ENCODE results near the gene NOL3. TPM values are rescaled to one million over a fixed set of nuclear protein-coding genes. Genes with fewer than 3 reads are reported as not detected.

NOL3 gene
- total RNA-seq, 1 donor from 2014 or later, result 40.4 TPM

DNA sequence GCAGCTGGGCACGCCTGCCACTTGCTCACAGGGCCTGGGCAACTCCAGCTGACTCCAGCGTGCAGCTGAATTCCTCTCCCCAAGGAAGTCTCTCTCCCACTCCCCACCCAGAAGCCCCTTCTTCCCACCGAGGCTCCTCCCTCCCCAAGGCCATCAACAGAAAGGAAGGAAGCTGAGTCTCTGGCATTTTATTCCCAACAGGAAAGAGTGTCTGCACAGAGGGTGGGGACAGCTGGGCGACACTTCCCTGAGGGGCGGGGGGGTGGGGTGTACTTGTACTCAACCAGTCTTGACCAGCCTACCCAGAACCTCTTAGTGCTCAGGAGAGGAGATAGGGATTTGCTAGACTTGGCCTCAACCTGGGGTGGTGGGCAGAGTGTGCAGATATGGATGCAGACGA, 19.7 kb downstream of the NOL3 start, which contains the start of gene EXOC3L1:
TSS of gene EXOC3L1 (minus strand) at position 96 of the 400 bp plus-strand sequence. CDS start 460 bp downstream, outside the sequence.
- no peak for DNase-seq

DNA sequence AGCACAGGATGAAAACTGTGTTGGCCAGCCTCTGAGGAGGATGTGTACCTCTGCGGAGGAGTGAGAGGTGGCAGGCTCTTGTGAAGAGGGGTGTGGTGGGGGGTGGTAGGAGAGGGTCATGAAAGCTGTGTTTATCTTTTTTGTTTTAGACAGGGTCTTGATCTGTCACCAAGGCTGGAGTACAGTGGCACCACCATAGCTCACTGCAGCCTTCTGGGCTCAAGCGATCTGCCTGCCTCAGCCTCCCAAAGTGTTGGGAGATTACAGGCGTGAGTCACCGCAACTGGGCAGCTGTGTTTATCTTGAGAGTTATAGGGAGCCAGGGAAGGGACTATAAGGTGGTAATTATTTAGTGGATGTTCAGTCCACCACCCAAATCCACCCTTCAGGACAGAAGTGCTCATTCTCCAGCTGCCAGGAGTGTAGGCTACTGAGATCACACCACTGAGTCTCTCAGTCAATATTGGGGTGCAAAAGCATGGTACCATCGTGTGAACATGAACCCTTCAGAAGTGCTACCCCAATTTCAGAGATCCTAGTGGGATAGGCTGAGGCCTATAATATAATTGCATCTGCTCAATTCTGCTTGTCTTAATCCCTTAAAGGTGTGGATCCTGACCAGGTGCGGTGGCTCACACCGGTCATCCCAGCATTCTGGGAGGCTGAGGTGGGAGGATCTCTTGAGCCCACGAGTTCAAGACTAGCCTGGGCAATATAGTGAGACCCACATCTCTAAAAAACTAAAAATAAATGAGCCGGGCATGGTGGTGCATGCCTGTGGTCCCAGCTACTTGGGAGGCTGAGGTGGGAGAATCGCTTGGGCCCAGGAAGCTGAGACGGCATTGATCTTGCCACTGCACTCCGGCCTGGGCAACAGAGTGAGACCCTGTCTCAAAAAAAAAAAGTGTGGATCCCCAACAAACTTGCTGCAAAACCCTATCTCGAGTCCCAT, 20.4 kb downstream of the NOL3 start:
- no peak for DNase-seq

DNA sequence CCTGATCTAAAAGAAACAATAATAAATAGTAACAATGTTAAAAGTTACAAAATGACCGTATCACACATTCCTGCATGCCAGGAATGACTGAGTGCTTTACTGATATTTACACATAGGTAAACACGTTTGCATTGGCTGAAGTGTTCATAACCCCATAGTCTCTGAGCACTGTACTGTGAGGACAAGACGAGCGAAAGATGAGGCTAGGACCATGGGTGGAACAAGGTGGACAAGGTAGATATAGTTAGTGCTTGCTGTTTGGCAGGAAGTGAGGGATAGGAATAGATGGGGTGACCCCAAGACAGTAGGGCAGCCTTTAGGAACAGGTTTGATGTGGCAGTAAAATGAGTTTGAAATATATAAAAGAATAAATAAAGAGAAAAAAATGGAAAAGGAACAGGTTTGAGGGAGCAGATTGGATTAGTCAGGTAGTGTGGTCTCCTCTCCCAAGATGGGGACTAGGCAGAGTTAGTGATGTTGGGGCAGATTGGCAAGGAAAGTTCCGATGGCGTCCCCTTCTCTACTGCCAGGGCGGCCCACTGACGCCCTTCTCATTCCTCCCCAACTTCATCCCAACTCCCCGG, 21.2 kb downstream of the NOL3 start:
- no peak for DNase-seq

DNA sequence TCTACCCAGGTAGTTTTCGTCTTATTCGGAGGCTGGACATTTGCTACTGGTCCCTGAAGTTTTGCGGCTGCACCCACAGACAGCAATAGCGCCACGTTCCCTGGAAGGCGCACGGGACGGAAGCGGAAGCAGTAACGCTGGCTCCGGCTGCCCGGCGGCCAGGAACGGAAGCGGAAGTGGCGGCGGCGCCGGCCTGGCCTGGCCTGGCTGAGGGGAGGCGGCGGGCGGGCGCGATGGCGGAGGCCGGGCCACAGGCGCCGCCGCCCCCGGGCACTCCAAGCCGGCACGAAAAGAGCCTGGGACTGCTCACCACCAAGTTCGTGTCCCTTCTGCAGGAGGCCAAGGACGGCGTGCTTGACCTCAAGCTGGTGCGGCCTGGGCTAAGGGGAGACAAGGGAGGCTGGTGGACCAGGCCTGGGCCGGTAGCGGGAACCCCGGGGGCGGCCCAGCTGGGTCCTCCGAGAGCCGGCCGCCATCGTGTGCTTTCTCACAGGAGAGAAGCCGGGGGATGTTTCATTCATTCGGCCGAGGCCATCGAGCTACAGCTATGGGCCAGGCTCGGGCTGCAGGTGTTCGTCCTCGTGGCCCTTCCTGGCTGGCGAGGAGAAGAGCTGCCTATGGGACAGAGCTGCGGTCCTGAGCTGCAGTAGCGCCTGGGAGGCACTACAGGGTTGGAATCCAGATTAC, 21.8 kb downstream of the NOL3 start, which contains the start of gene E2F4:
TSS of gene E2F4 (plus strand) at position 161 of the 687 bp plus-strand sequence. CDS start at position 234, 73 bp downstream.
- DNase-seq, result peak; percentile 95

DNA sequence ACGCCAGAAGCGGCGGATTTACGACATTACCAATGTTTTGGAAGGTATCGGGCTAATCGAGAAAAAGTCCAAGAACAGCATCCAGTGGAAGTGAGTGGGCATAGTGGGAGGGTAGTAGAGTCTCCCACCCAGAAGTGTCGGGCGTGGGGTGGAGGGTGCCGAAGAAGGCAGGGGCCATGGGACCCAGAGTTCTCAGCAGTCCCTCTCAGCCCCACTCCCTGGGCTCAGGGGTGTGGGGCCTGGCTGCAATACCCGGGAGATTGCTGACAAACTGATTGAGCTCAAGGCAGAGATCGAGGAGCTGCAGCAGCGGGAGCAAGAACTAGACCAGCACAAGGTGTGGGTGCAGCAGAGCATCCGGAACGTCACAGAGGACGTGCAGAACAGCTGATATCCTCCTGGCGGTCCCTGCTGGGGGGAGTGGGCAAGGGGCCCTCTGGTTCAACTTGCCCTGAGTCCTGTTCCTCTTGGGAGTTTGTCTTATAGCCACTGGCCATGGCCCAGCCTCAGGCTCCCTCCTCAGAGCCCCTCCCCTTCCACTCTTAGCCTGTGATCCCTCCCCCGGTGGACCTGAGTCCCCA, 22.5 kb downstream of the NOL3 start:
- DNase-seq, result no peak

DNA sequence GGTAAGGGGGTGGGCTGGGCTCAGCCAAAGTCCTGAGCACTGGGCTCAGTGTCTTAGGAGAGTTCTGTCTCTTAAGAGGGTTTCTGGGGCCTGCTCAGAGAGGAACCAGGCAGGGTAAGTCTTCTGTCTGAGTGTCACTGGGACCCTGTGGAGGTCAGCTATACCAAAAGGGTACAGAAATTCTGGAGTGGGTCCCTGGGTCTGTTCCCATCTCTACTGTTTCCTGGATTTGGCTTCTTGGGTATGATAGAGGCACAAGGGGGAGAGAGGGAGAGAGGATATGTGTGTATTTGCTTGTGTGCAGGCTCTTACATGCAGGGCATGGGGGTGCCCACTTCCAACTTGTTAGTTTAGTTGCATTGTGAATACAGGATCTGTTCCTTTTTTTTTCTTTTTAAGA, 23.2 kb downstream of the NOL3 start:
- no peak for DNase-seq

DNA sequence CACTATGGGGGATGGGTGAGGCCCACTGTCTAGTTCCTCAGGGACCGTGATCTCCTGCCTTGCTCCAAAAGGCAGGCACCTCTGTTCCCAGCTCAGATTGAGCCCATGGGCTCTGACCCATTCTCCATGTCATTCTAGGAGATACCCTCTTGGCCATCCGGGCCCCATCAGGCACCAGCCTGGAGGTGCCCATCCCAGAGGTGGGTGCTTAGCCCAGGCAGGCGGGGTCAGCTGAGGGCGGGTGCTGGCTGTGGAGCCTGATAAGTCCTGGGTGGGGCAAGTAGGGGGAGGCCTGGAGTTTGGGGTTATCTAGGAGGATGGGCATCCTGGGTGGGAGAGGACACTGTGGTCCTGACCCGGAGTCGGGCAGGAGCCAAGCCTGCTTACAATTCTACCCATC, 23.9 kb downstream of the NOL3 start:
- no peak for DNase-seq

DNA sequence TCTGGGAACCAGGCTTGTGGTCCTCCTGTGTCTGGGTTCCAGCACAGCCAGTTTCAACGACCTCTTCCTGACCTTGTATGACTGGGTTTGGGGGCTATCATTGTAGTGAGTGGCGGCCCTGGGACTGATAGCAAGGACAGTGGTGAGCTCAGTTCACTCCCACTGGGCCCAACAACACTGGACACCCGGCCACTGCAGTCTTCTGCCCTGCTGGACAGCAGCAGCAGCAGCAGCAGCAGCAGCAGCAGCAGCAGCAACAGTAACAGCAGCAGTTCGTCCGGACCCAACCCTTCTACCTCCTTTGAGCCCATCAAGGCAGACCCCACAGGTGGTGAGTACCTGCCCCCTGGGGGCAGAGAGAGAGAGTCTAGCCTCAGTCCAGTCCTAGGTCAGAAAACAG, 25.3 kb downstream of the NOL3 start:
- DNase-seq, result no peak

DNA sequence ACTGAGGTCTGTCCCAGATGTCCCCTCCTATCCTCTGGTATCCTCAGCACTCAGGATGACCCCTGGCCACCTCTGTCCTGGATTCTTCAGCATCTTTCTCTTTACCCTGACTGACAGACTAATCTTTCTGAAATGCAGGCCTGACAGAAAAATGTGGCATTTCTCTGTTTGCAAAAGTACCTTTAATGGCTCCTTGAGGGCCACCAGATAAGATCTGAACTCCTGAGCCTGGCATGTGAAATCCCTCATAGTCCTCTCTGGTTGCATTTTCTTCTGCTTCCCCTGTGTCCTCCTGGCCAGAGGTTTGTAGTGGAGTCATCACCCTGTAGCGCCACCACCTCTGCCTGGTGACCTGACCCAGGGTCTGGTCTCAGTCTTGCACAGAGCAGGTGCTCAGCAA, 26.5 kb downstream of the NOL3 start:
- no peak for DNase-seq

DNA sequence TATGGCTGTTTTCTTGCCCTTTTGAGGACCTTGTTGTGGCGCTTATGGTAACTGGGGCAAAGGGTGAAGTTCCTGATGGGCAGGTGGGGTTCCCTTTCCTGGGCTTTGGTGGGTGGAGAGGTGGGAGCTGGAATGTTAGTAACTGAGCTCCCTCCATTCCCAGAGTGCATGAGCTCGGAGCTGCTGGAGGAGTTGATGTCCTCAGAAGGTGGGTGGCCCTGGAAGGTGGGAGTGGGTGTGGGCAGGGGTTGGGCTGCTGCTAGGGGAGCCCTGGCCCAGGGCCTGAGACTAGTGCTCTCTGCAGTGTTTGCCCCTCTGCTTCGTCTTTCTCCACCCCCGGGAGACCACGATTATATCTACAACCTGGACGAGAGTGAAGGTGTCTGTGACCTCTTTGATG, 27.4 kb downstream of the NOL3 start:
- no peak for DNase-seq

DNA sequence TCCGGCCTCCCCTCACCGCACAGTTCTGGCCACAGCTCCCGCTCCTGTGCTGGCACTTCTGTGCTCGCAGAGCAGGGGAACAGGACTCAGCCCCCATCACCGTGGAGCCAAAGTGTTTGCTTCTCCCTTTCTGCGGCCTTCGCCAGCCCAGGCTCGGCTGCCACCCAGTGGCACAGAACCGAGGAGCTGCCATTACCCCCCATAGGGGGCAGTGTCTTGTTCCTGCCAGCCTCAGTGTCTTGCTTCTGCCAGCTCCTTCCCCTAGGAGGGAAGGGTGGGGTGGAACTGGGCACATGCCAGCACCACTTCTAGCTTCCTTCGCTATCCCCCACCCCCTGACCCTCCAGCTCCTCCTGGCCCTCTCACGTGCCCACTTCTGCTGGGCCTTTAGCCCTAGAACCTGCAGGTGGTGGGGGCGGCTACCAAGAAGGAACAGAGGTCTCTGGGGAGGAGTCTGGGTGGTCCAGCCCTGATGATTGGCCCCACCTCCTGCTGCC, 27.9 kb downstream of the NOL3 start:
- DNase-seq, result peak; percentile 41

DNA sequence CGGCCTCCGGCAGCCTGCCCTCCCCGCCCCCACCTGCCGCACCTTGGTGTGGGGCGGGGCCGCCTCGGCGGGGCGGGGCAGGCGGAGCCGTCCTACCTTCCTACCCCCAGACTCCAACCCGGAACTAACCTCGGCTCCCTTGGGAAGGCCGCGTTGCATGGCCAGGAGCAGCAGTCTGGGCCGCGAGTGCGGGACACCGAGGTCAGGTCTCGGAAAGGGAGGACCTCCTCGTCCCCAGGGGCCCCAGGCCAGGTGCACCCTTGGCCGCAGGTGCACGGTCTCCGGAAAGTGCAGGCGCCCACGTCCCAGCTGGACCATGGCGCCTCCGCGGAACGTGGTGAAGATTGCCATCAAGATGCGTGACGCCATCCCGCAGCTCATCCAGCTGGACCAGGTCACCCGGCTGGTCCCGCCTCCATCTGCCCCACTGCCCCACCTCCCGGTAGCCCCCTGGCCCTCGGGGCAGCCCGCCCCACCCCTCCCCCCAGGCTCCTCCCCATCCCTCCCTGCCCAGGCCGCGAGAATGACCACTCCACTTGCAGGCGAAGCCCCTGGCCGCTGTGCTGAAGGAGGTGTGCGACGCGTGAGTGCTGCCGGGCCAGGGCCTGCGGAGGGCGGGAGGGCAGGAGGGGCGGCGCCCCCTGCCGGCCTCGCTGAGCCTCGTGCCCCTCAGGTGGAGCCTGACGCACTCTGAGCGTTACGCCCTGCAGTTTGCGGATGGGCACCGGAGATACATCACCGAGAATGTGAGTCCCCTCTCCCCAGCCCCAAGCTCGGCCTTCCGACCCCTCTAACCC, 28.9 kb downstream of the NOL3 start, which contains the start of gene ELMO3:
TSS of gene ELMO3 (plus strand) at position 121 of the 797 bp plus-strand sequence. CDS start at position 317, 196 bp downstream.
- DNase-seq, result no peak

DNA sequence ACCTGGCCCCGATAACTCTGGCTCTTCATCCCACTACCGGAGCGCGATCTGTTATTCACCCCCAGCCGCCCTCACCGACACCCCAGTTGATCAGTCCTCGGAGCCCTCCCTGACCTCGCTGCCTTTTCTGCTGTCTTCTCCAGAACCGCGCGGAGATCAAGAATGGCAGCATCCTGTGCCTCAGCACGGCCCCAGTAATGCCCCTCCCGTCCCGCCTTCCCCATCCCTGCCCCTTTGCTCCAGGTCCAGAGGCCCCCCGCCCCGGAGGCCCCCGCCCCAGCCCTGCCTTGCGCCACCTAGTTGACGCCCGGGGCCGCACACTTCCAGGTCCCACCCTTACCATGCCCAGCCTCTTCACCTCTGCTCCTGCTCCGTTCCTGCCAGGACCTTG, 29.5 kb downstream of the NOL3 start:
- no peak for DNase-seq

DNA sequence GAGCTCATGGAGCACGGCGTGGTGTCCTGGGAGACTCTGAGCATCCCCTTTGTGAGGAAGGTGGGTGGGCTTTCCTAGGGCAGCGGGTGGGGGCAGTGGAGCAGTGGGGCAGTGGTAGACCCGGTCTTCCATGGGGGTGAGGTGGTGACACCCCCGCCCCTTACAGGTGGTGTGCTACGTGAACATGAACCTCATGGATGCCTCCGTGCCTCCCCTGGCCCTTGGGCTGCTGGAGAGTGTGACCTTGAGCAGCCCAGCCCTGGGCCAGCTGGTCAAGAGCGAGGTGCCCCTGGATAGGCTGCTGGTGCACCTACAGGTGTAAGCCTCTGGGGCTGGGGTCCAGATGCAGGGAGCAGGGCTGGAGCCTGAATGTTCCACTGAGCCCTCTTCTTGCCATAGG, 30.2 kb downstream of the NOL3 start:
- DNase-seq, result no peak

DNA sequence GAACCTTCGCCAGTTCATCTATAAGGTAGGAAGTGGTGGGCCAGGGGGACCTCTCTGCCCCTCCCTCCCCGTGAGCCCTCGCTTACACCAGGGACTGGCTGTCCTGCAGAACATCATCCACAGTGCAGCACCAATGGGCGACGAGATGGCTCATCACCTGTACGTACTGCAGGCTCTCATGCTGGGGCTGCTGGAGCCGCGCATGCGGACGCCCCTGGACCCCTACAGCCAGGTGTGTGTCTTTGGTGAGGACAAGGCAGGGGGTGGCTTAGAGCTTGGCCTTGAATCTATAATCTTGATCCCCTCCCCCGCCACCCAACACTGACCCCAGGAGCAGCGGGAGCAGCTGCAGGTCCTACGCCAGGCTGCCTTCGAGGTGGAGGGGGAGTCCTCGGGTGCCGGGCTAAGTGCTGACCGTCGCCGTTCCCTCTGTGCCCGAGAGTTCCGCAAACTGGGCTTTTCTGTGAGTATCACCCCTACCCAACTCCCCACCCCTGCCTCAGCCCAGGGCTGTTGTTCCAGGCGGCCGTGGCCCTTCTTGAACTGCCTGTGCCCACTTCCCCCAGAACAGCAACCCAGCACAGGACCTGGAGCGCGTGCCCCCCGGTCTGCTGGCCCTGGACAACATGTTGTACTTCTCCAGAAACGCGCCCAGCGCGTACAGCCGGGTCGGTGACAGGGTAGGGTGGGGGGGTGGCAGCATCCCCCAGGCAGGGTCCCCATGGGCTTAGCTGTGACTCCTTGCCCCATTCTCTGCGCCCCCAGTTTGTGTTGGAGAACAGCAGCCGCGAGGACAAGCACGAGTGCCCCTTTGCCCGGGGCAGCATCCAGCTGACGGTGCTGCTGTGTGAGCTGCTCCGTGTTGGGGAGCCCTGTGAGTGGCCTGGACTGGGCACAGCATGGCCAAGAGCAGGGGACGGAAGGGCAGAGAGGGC, 31.3 kb downstream of the NOL3 start:
- no peak for DNase-seq

DNA sequence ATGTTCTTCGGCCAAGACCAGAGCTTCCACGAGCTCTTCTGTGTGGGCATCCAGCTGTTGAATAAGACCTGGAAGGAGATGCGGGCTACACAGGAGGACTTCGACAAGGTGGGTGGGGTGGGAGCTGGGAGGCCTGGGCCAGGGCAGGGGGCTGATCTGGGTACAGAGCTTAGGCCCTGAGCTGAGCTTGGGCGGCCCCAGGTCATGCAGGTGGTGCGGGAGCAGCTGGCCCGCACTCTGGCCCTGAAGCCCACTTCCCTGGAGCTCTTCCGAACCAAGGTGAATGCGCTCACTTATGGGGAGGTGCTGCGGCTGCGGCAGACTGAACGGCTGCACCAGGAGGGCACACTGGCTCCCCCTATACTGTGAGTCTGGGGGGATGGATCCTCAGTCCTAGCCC, 32.1 kb downstream of the NOL3 start:
- no peak for DNase-seq

DNA sequence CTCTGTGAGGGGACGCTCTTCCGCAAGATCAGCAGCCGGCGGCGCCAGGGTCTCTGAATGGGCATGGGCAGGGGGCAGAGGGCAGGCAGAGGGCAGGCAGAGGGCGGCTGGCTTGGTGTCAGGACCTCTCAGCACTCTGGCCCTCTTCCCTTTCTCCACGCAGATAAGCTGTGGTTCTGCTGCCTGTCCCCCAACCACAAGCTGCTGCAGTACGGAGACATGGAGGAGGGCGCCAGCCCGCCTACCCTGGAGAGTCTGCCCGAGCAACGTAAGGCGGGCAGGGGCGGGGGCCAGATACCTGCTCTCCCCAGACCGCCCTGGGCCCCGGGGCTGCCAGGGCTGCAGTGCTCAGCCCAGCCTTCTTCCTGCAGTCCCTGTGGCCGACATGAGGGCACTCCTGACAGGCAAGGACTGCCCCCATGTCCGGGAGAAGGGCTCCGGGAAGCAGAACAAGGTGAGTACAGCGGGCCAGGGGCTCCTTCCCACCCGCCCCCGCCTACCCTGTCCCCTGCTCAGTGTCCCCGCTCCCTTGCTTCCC, 32.7 kb downstream of the NOL3 start:
- no peak for DNase-seq

DNA sequence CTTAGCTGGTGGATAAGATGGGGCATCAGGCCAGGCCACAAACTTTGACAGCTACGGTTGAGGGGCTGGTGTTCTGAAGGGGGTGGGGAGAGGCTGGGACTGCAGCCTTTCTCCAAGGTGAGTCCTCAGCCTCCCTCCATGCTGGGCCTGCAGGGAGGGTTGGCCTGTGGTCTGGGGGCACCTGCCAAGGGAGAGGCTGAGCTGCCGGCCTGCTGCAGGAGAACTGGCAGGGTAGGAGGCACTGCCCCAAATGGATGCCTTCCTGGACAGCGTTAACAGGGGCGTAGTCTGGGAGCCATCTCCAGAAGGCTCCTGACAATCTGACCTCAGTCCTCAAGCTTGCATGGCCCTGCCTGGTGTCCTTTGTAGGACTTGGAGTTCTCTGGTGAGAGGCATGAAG, 33.7 kb downstream of the NOL3 start:
- no peak for DNase-seq

DNA sequence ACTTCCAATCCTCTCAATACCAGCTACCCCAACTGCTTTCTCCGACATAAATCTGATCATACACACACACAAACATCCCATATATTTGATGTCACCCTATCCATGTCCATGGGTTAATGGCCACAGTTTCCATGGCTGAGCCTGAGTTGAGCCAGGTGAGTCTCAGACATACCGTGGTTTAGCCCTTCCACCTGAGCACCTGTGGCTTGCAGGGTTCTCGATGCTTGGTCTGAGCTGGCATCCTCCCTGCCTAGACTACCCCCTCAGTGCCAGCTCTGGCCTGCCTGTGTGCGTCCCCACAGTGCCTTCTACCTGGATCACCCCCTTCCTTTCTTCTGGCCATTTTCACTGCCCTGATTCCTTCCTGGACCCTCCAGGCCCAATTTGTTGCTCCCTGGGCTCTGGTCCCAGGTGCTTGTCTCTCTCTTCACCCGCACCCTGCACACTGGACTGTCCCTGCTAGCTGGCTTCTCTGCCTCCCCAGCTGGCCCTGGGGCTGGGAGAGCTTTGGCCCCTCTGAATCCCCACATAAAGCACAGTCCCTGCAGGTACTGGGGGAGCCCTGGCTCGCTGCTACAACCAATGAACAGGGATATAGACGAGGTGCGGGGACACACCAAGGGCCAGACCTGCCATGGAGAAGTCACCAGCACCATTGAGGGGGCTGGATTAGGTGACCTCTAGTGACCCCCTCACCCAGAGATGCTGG, 35.9 kb downstream of the NOL3 start:
- DNase-seq, result no peak

All from tongue (tissue), 2 donors.